ENCODE measurements around the gene TRIM39. TPM values are rescaled to one million over a fixed set of nuclear protein-coding genes. Genes with fewer than 3 reads are reported as not detected.

TRIM39 gene
- total RNA-seq = 11.6 and 12.8 TPM in 2 replicates

DNA sequence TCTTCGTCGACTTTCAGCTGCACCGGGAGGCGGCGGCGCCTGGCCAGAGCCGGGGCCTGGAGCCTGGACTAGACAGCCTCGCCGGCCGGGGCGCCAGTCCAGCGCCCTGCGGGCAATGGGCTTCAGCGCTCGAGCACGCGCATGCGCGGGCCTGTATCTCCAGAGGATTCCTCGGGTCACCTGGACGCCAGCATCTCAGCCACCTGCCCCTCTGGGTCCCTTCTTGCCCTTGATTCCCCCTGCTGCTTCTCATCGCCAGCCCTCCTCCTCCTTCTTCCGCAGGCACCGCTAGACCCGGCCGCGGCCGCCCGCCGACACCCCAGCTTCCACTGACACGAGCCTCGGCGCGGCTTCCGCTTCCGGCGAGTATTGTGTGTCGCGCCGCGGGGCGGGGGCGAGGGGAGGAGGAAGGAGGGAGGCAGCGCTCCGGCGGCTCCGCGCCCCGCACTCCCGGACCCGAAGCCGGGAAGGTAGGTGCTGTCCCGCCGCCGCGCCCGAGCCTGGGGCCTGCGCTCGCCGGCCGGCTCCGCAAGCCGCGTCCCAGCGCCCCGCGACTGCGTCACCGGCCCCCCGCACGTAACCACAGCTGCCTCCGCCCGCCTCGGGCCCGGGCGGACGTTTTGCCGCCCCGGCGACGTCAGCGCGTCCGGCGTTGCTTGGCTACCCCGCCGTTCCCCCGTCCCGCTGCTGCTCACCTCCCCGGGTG lies at the start of gene TRIM39:
Gene TRIM39 (plus strand): TSS at position 402 of the 706 bp plus-strand sequence. CDS start 2,391 bp downstream, outside the sequence.

GRCh38 chr6:30344868-30345671 lies 18.3 kb downstream of the TRIM39 start, which contains the start of gene RPP21:
TSS of gene RPP21 (plus strand) at chr6:30345156. CDS start at chr6:30345172, 16 bp downstream.

Small RNA genes lying within 50 kb of the gene (small RNA-seq; reads per million reads assigned to genes)
- not detected for gene HLA-N

Other genes with a start within 250 kb of the TRIM39 start
- gene TRIM31, start 213.8 kb upstream of the TRIM39 start, total RNA-seq = not detected in 2 replicates
- not detected in 2 replicates for gene TRIM40, start 190.8 kb upstream of the TRIM39 start, total RNA-seq
- gene TRIM10, start 165.7 kb upstream of the TRIM39 start, total RNA-seq = not detected in 2 replicates
- not detected in 2 replicates for gene TRIM15, start 163.4 kb upstream of the TRIM39 start, total RNA-seq
- 33.8 and 35.0 TPM in 2 replicates for gene TRIM26, start 113.5 kb upstream of the TRIM39 start, total RNA-seq
- 15.5 and 16.5 TPM in 2 replicates for gene RPP21, start 18.2 kb downstream of the TRIM39 start, total RNA-seq
- 291 and 298 TPM in 2 replicates for gene HLA-E, start 162.6 kb downstream of the TRIM39 start, total RNA-seq
- gene GNL1, start 229.6 kb downstream of the TRIM39 start, total RNA-seq = 53.3 and 53.5 TPM in 2 replicates
- gene PRR3, start 230.4 kb downstream of the TRIM39 start, total RNA-seq = 5.7 and 8.2 TPM in 2 replicates
- gene ABCF1, start 244.5 kb downstream of the TRIM39 start, total RNA-seq = 41.1 and 45.6 TPM in 2 replicates